HG03442 (cell line): ENCODE results near the gene SCG2.

Source experiments
- ATAC-seq: cut with Tn5 transposase; IDR thresholded peaks from one replicate; pipeline ENCODE4 v1.9.1; 2021; ENCODE audit warnings: mild to moderate bottlenecking, moderate library complexity; ENCODE audit not compliant: unreplicated experiment

The SCG2 gene

DNA sequence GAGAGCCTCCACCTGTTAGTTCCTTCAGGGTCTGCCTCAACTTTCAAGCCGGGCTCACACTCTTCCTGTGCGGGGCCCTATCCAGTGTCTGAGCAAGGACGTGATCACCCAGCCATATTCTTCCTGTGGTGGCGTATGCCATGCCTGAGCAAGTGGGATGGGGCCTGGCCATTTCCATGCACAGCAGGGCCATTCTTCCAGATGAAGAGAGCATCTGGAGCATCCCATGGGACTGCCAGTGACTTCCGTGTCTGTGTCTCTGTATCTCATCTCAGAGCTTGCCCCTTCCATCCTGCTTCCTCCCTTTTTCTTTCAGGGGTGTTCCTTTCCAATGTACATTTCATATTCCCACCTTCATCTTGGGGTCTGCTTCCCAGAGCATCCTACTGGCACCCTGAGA lies 20.2 kb downstream of the SCG2 start:
- ATAC-seq: no peak

DNA sequence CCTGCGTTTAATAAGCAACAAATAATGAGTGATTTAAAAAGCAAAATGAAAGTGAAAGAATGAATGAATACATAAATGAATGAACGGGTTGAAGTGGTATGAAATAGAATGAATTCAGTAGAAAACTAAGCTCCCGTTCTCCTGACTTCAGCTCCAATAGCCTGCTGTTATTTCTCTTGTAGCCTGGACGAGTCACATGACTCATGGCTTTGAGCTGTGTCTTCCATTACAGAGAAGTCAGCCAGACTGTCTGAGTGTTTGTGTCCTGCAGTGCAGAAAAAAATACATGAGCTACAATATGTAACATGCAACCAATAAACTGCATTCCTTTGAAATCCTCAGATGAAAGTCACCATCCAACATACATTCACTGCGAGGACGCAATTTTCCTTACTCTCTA lies 21.2 kb downstream of the SCG2 start:
- no peak for ATAC-seq

DNA sequence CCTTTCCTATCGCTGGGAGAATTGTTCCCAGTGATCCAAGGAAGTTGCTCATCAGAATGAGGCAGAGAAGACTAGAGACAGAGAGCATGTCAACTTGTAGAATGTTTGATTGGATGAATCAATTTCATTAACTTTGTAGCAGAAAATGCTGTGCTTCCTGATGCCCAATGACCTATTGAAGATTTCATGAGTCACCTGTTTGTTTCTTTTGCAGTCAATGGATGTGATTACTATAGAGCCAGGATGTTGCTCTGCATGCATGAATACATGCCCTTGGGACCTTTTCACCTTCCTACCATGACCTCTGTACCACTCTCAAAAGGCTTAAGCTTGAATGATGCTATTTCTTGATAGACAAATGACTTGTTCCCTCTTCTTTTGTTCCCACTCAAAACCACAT lies 23.3 kb downstream of the SCG2 start:
- ATAC-seq: no peak

DNA sequence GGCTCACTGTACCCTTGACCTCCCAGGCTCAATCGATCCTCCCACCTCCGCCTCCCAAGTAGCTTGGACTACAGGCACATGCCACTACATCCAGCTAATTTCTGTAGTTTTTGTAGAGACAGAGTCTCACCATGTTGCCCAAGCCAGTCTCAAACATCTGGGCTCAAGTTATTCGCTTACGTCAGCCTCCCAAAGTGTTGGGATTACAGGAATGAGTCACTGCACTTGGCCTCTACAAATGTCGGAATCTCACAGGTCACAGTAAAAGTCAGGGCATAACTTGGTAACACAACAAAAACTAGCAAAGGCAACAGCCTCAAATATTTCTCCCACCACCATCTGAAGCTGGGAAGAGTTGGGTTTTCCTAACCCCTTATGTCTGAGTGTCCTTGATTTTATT lies 25.3 kb downstream of the SCG2 start:
- no peak for ATAC-seq

DNA sequence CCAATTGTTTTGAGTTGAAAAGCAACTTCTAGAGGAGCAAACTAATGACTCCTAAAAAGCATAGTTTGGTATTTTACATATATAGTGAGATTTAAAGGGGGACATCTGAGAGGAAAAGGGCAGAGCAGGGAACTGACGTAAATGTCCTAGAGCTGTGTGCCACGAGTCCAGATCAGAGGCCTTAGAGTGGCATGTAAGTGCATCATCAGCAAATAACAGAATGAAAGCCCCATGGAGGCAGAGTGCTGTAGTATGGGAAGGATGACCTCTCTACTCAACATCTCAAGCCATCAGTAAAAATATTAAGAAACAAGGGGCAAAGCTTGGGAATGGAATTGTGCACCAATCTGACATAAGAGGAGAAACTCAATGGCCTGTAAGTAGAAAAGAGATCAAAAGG lies 31.4 kb downstream of the SCG2 start:
- no peak for ATAC-seq

DNA sequence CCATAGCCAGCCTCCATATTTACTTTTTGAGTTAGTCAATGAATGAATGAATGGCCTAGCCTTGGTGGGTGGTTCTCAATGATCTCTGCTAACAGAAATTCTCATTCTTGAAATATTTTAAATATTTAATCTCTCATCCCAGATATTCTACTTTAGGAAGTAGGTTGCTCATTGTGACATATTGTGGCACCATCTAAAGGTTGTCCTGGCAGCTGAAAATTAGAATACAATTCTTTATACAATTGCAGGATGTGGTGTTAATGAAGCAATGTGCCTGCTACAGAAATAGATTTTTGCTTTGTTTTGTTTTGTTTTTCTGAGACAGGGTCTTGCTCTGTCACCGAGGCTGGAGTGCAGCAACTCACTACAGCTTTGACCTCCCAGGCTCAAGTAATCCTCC lies 35.8 kb downstream of the SCG2 start:
- no peak for ATAC-seq

DNA sequence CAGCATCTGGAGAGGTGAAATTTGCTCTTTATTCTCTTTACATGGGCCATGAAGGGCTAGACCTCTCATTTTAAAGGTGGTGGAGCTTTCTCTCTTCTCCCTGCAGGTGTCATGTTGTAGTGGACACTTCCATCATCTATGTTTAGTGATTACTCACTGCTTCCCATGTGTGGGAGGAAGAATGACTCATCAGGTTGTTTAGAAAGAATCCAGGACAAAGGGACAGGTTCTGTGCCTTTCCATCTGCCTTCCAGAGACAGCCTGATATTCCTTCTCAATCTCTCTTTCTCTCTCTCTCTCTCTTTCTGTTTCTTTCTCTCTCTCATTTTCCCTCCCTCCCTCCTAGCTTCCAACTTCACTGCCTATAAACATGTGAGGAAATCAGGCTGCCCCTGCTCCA lies 38.7 kb downstream of the SCG2 start:
- ATAC-seq: no peak

DNA sequence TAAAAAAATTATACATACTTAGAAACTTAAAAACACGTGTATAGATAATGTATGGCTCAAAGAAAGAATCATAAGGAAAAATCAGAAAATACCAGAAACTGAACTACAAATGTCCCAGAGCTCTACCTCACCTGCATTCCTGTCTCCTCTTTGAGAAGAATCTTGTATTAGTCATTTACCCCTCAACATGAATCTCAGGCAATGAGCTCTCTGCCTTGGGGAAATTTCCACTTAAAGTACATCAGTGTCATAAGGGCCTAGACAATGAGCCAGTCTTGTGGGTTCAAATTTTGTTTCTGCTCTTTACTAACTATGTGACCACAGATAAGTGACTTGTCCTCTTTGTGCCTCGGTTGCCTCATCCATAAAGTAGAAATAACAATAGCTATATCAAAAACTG lies 40.1 kb downstream of the SCG2 start:
- ATAC-seq: no peak

DNA sequence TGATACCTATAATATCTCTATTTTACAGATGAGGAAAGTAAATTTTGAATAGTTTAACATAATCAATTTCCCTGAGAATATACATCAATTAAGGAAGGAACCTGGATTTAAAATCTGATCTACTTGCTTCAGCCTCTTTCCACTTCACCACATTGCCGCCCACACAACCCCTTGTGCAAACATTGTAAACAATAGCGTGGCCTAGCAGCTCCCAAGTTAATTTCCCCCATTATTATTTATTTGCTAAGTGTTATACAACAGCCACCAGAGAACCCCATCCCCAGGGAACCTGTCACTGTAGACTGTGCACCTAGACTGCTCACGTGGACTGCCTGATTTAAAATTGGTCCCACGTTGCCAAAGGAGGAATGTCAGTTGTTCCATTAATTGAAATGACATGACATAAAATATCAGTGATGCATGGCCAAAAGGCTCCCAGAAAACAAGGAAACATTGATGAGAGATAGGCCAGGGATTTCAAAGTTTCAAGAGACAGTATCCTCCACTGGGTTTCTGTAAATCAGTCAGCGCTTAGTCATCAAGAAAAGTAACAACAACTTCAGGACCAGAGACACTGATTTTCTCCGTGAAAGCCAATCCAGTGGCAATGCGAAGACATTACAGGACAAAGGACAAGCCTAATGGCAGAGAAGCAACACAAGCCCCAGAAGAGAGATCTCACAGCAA lies 41.3 kb downstream of the SCG2 start:
- ATAC-seq: no peak

DNA sequence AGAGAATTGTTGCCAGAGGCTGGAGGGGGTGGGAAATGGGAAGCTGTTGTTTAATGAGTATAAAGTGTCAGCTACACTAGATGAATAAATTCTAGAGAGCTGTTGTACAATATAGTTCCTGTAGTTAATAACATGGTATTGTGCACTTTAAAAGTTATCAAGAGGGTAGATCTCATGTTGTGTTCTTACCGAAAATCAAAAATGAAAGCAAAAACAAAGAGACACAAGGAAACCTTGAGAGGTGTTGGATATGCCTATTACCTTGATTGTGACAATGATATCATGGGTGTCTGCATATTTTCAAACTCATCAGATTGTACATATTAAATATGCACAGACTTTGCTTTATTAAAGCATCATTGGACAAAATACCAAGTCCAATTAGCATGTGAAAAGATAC lies 43.2 kb downstream of the SCG2 start:
- no peak for ATAC-seq

DNA sequence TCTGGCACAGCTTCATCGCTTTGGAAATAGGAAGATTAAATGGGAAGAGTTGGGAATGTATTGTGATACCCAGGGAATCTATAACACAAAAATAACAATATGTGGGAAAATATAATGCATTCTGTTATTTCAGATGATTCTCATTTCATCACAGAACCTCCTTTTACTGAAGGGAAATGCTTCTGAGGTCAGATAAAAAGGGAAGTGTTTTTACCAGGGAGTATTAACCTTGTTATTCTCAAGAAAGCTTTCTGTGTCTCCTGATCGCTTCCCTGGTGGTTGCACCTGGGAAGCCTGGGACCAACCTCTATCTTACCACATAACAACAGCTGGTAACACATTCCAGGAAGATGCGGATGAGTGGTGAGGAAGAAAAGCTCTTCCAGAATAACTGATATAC lies 47.2 kb downstream of the SCG2 start:
- ATAC-seq: no peak

DNA sequence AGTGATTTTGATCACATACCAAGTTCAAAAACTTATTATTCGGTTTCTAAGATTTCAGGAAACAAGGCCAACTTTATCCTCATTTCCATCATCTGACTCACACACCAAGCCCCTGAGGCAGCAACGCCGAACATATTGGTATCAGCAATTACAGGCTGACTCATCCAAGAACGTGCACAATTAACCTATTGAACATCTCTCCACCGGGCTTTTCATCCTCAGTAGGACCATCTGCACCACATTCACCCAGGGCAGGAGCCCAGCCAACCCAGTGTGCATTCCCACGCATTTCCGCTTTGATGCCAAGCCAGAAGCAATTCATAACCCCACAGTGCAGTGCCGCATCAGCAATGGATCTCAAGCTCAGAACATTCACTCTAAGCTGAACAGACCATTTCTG lies 52.9 kb downstream of the SCG2 start:
- ATAC-seq: no peak

DNA sequence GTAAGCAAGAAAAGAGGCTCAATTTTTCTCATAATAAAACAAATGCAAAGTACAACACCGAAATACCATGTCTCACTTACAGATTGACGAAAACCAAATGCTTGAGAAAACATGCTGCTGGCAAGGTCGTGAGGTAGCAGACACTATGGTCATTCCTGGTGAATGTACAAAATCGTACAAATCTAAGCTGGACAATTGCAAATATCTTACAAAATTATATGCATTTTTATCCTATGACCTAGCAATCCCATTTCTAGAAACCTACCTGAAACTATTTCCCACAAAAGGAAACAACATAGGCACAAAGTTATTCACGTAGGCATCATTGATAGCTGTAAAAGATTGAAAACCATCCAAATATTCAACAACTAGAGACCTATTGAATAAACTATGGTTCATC lies 54.0 kb downstream of the SCG2 start:
- ATAC-seq: no peak
